Liver (tissue), 3 donors: ENCODE data around the gene OR13A1.

ENCODE experiments used
- EGR1 ChIP-seq, 2 donors: IDR thresholded peaks; 2 replicates each; pipeline ENCODE4 v1.6.1; 2016 to 2018; ENCODE audit warnings: antibody characterized with exemption in 2 of 2, low read depth in 2 of 2
- FOXA2 ChIP-seq: IDR thresholded peaks from 2 replicates; pipeline ENCODE4 v1.6.1; 2016; ENCODE audit warnings: antibody characterized with exemption
- GABPA ChIP-seq, 2 donors: IDR thresholded peaks in 1 of 2; conservative IDR thresholded peaks in 1 of 2; 2 replicates each; pipeline ENCODE4 v1.6.1; 2016; ENCODE audit warnings: antibody characterized with exemption in 2 of 2, mild to moderate bottlenecking in 1 of 2, moderate library complexity in 1 of 2
- HNF4A ChIP-seq, 2 donors: conservative IDR thresholded peaks; 2 replicates each; pipeline ENCODE4 v1.6.1; 2016; ENCODE audit warnings: antibody characterized with exemption in 2 of 2, mild to moderate bottlenecking in 2 of 2
- JUND ChIP-seq, 2 donors: IDR thresholded peaks; 2 replicates each; pipeline ENCODE4 v1.6.1; 2016; ENCODE audit warnings: antibody characterized with exemption in 2 of 2
- RAD21 ChIP-seq, 2 donors: IDR thresholded peaks; 2 replicates each; pipeline ENCODE4 v1.6.1; 2016; ENCODE audit warnings: antibody characterized with exemption in 2 of 2, mild to moderate bottlenecking in 2 of 2
- SP1 ChIP-seq: IDR thresholded peaks from 2 replicates; pipeline ENCODE4 v1.6.1; 2018; ENCODE audit warnings: antibody characterized with exemption, mild to moderate bottlenecking
- TAF1 ChIP-seq: conservative IDR thresholded peaks from 2 replicates; pipeline ENCODE4 v1.6.1; 2016; ENCODE audit warnings: antibody characterized with exemption, mild to moderate bottlenecking
- YY1 ChIP-seq: IDR thresholded peaks from 2 replicates; pipeline ENCODE4 v1.6.1; 2016; ENCODE audit warnings: antibody characterized with exemption, mild to moderate bottlenecking
- TF ChIP-seq, protein P1 (sequence below): fragments of 150-350 bp; IDR thresholded peaks from 2 replicates; pipeline ENCODE4 v1.5.1; 2017; ENCODE audit warnings: improper control_type of control experiment, low read depth, low read length; ENCODE audit not compliant: missing input control
- TF ChIP-seq, protein P2 (sequence below): IDR thresholded peaks from 2 replicates; pipeline ENCODE4 v1.6.1; 2016; ENCODE audit warnings: antibody characterized with exemption
- TF ChIP-seq, protein P3 (sequence below): IDR thresholded peaks from 2 replicates; pipeline ENCODE4 v1.6.1; 2016; ENCODE audit warnings: antibody characterized with exemption, mild to moderate bottlenecking
- TF ChIP-seq, protein P4 (sequence below): IDR thresholded peaks from 2 replicates; pipeline ENCODE4 v1.6.1; 2016; ENCODE audit warnings: antibody characterized with exemption
- donor health status: healthy.
- donor health status: healthy.

DNA sequence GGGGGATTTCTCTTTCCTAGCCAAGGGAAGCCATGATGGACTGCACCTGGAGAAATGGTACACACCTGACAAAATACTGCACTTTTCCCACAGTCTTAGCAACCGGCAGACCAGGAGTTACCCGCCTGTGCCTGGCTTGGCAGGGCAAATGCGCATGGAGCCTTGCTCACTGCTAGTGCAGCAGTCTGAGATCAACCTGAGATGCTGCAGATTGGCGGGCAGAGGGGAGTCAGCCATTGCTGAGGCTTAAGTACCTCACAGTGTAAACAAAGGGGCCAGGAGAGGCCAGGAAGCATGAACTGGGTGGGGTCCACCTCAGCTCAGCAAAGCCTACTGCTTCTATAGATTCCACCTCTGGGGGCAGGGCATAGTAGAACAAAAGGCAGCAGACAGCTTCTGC is 49.4 kb downstream of the OR13A1 start:
- TF ChIP-seq, protein P1, sequence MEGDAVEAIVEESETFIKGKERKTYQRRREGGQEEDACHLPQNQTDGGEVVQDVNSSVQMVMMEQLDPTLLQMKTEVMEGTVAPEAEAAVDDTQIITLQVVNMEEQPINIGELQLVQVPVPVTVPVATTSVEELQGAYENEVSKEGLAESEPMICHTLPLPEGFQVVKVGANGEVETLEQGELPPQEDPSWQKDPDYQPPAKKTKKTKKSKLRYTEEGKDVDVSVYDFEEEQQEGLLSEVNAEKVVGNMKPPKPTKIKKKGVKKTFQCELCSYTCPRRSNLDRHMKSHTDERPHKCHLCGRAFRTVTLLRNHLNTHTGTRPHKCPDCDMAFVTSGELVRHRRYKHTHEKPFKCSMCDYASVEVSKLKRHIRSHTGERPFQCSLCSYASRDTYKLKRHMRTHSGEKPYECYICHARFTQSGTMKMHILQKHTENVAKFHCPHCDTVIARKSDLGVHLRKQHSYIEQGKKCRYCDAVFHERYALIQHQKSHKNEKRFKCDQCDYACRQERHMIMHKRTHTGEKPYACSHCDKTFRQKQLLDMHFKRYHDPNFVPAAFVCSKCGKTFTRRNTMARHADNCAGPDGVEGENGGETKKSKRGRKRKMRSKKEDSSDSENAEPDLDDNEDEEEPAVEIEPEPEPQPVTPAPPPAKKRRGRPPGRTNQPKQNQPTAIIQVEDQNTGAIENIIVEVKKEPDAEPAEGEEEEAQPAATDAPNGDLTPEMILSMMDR = no peak
- TF ChIP-seq TAF1 = no peak
- TF ChIP-seq YY1 = no peak
- TF ChIP-seq, protein P2, sequence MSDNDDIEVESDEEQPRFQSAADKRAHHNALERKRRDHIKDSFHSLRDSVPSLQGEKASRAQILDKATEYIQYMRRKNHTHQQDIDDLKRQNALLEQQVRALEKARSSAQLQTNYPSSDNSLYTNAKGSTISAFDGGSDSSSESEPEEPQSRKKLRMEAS = no peak
- no peak for TF ChIP-seq HNF4A (conservative IDR thresholded peaks at IDR 0.05)
- no peak for TF ChIP-seq FOXA2
- TF ChIP-seq EGR1 (IDR thresholded peaks at IDR 0.05; ENCODE audit: low read depth in 2 of 2) = no peak
- TF ChIP-seq, protein P3, sequence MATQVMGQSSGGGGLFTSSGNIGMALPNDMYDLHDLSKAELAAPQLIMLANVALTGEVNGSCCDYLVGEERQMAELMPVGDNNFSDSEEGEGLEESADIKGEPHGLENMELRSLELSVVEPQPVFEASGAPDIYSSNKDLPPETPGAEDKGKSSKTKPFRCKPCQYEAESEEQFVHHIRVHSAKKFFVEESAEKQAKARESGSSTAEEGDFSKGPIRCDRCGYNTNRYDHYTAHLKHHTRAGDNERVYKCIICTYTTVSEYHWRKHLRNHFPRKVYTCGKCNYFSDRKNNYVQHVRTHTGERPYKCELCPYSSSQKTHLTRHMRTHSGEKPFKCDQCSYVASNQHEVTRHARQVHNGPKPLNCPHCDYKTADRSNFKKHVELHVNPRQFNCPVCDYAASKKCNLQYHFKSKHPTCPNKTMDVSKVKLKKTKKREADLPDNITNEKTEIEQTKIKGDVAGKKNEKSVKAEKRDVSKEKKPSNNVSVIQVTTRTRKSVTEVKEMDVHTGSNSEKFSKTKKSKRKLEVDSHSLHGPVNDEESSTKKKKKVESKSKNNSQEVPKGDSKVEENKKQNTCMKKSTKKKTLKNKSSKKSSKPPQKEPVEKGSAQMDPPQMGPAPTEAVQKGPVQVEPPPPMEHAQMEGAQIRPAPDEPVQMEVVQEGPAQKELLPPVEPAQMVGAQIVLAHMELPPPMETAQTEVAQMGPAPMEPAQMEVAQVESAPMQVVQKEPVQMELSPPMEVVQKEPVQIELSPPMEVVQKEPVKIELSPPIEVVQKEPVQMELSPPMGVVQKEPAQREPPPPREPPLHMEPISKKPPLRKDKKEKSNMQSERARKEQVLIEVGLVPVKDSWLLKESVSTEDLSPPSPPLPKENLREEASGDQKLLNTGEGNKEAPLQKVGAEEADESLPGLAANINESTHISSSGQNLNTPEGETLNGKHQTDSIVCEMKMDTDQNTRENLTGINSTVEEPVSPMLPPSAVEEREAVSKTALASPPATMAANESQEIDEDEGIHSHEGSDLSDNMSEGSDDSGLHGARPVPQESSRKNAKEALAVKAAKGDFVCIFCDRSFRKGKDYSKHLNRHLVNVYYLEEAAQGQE = no peak
- TF ChIP-seq, protein P4, sequence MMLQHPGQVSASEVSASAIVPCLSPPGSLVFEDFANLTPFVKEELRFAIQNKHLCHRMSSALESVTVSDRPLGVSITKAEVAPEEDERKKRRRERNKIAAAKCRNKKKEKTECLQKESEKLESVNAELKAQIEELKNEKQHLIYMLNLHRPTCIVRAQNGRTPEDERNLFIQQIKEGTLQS = no peak
- no peak for TF ChIP-seq RAD21 (IDR thresholded peaks at IDR 0.05)
- TF ChIP-seq GABPA (IDR thresholded peaks at IDR 0.05 in 1 of 2, conservative IDR thresholded peaks at IDR 0.05 in 1 of 2) = no peak
- no peak for TF ChIP-seq JUND (IDR thresholded peaks at IDR 0.05)
- no peak for TF ChIP-seq SP1
